Stimulated activated effector memory CD8-positive, alpha-beta T cell treated with anti-CD3 and anti-CD28 coated beads, Interleukin-12 subunit alpha, Interleukin-12 subunit beta, amount 100 ng/mL, for 72 hours (primary cell): ENCODE data around the gene C6orf52.
"Not testable (repeated sequence)": the region's sequence is repeated elsewhere in the genome, so short reads cannot be mapped to it uniquely, and the experiment has no call there.

ENCODE experiments used
- ATAC-seq: fragments of 150-1000 bp; cut with Tn5 transposase; 2 replicates; pipeline ENCODE4 v1.10.0; 2021
- DNase-seq, 2 donors: peaks; one replicate each; pipeline ENCODE4 v3.0.0; 2021 to 2022; ENCODE audit warnings: low spot score in 2 of 2
- H3K27ac Mint-ChIP-seq: one replicate; pipeline ENCODE4 v1.8.0; 2022; ENCODE audit warnings: mild to moderate bottlenecking, mixed read lengths
- H3K36me3 Mint-ChIP-seq: one replicate; pipeline ENCODE4 v1.8.0; 2022; ENCODE audit warnings: mild to moderate bottlenecking, mixed read lengths
- H3K4me1 Mint-ChIP-seq: one replicate; pipeline ENCODE4 v1.8.0; 2022; ENCODE audit warnings: mixed read lengths
- H3K4me3 Mint-ChIP-seq: one replicate; pipeline ENCODE4 v1.8.0; 2022; ENCODE audit warnings: mild to moderate bottlenecking, mixed read lengths
- H3K9me3 Mint-ChIP-seq: one replicate; pipeline ENCODE4 v1.8.0; 2022; ENCODE audit warnings: mixed read lengths

Gene C6orf52

DNA sequence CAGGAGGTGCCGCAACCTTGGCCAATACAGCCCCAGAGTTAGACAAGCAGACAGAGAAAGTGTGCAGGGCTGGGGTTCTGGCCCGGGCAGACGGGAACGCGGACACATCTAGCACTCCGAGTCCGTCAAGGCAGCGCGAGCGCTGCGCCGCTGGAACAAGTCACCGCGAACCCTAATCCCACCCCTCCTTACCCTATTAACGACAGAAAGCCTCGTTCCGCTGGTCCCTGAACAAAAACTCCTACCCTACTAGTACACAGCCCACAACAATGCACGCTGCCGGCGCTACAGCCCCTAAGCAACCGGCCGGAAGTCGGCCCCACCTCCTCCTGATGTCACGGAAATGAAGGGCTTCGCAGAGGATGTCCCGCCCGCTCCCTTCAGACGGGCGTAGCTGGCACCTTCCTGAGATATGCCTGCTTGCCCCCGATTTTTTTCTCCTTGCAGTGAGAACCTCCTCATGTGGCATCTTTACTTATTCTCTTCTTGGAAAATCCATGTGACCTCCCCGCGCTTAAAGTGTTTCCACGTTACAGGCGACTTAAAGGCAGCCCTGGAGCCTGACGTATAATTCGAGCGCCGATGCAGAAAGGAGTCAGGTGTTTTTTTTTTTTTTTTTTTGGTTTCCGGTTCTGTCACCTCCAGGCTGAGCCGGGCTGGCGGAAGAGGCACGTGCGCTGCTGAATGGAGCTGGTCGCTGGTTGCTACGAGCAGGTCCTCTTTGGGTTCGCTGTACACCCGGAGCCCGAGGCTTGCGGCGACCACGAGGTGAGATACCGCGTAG is at the start of gene C6orf52, which contains the start of gene PAK1IP1:
Gene C6orf52, minus strand, starts transcription at position 315 of the 784 bp plus-strand sequence. CDS start 7,066 bp downstream, outside the sequence.
Gene PAK1IP1, plus strand, starts transcription at position 671 of the 784 bp plus-strand sequence. Its CDS starts 14 bp downstream, at position 685.
- Mint-ChIP-seq H3K4me1 (peaks cover 44% of the 10 kb centered on the region), H3K36me3 (peaks cover 48% of the 10 kb centered on the region), H3K9me3 (no peaks in the 10 kb centered on the region), H3K4me3 (peak within 1 kb of the TSS; percentile 96), H3K27ac (peak within 1 kb of the TSS; percentile 100)
- DNase-seq (peak; percentile 83 to 96), ATAC-seq (peak; percentile 98)

DNA sequence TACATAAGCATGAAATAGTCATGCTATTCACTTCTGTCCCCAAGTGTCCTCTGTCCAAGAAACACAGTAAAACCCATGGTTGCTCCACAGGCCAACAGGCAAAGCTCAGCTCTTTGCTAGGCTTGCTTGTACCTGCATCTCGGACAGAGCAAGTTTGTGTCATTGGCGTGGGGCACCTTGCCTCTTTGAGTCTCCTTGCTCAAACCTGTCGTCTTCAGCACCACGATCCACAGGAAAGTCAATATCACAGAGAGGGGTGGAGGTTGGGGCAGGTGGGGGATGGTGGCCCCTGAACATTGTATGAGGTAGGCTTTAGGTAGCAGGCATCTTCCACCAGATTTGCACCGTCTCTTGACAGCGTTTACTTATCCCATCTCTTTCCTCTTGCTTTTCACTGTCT is 49.1 kb upstream of the C6orf52 start:
- H3K27ac Mint-ChIP-seq, result no peak overlapping the region

DNA sequence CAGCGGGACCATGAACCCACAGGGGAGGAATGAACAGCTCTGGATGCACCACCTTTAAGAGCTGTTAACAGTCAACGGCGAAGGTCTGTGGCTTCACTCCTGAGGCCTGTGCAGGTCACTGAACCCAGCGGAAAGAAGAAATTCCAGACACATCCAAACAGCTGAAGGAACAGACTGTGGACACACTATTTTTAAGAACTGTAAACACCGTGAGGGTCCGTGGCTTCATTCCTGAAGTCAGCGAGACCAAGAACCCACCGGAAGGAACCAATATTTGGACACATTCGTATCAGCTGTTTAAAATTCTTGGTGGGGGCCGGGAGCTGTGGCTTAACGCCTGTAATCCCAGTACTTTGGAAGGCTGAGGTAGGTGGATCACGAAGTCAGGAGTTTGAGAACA is 47.8 kb upstream of the C6orf52 start:
- Mint-ChIP-seq H3K27ac (no peak overlapping the region), H3K4me1 (peaks cover 6% of the 10 kb centered on the region), H3K9me3 (no peaks in the 10 kb centered on the region), H3K36me3 (no peaks in the 10 kb centered on the region), H3K4me3 (no peak overlapping the region)
- ATAC-seq (no peak), DNase-seq (no peak)

More for the DNA sequence above, 49.1 kb upstream of the C6orf52 start:
- ATAC-seq, result no peak
- H3K4me3 Mint-ChIP-seq, result no peak overlapping the region
- DNase-seq, result no peak
- peaks cover 7% of the 10 kb centered on the region for H3K36me3 Mint-ChIP-seq
- H3K9me3 Mint-ChIP-seq, result no peaks in the 10 kb centered on the region
- peaks cover 6% of the 10 kb centered on the region for H3K4me1 Mint-ChIP-seq

DNA sequence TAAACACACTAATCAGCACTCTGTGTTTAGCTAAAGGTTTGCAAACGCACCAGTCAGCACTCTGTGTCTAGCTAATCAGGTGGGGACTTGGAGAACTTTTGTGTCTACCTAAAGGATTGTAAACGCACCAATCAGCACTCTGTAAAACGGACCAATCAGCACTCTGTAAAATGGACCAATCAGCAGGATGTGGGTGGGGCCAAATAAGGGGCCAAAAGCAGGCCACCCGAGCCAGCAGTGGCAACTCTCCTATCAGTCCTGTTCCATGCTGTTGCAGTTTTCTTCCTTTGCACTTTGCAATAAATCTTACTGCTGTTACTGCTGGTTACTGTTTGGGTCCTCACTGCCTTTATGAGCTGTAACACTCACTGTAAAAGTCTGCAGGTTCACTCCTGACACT is 47.2 kb upstream of the C6orf52 start:
- ATAC-seq, DNase-seq, H3K4me1 Mint-ChIP-seq, H3K36me3 Mint-ChIP-seq, H3K27ac Mint-ChIP-seq, H3K4me3 Mint-ChIP-seq, H3K9me3 Mint-ChIP-seq: not testable (repeated sequence)

DNA sequence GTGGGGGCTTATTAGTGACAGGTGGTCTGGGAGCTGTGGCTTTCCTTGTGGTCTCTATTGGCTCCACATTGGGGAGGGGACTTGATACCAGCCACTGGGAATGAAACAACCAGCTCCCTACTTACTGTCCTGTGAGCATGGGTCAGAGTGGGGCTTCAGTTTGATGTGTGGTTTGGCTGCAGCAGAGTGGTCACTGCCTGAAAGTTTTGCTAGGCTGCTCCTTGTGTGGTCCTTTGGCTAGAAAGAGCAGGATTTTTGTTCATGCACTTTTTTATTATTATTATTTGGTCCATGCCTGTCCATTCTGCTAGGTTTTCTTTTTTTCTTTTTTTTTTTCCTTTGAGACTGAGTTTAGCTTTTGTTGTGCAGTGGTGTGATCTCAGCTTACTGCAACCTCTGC is 45.6 kb upstream of the C6orf52 start:
- H3K4me1 Mint-ChIP-seq, result no peaks in the 10 kb centered on the region
- no peak overlapping the region for H3K4me3 Mint-ChIP-seq
- H3K27ac Mint-ChIP-seq, result no peak overlapping the region
- DNase-seq, result no peak
- no peaks in the 10 kb centered on the region for H3K9me3 Mint-ChIP-seq
- no peaks in the 10 kb centered on the region for H3K36me3 Mint-ChIP-seq
- no peak for ATAC-seq

DNA sequence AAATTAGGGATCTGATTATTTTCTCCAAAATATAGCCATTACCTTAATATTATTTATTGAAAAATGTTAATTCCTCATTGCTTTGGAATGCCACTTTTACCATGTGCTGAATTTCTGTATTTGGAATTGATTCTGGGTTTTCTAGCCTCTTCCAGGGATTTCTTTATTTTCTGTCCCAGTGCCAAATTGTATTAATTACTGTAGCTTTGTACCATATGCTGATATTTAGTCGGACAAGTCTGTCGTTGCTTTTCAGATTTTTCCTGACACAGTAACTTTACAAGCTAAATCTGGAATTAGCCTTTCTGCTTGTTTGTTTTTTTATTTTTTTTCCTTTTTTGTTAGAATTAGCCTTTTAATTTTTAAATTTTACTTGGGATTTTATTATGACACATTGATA is 42.3 kb upstream of the C6orf52 start:
- Mint-ChIP-seq H3K9me3 (no peaks in the 10 kb centered on the region), H3K27ac (no peak overlapping the region), H3K4me1 (peaks cover 9% of the 10 kb centered on the region), H3K4me3 (no peak overlapping the region), H3K36me3 (peaks cover 8% of the 10 kb centered on the region)
- ATAC-seq (no peak), DNase-seq (no peak)

DNA sequence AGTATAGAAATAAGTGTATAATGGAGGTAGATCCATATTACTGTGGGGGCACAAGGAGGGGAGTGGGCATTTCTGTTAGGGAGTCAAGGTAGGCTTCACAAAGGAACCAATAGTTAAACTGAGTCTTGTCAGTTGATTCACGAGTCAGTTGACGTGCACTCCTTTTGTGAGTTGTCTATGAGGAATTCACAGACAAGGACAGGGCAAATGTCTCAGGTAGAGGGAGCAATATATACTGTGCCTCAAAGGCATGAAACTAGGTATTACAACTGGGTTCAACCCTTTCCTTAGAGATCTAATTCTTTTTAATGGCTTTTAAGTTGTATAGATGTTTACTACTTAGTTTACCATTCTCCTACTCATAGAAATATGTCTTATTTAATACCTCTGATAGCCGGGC is 39.4 kb upstream of the C6orf52 start:
- ATAC-seq (no peak), DNase-seq (no peak)
- Mint-ChIP-seq H3K36me3 (peaks cover 26% of the 10 kb centered on the region), H3K27ac (peak overlapping the region; percentile 50), H3K4me1 (peaks cover 9% of the 10 kb centered on the region), H3K4me3 (peak overlapping the region; percentile 35), H3K9me3 (no peaks in the 10 kb centered on the region)

DNA sequence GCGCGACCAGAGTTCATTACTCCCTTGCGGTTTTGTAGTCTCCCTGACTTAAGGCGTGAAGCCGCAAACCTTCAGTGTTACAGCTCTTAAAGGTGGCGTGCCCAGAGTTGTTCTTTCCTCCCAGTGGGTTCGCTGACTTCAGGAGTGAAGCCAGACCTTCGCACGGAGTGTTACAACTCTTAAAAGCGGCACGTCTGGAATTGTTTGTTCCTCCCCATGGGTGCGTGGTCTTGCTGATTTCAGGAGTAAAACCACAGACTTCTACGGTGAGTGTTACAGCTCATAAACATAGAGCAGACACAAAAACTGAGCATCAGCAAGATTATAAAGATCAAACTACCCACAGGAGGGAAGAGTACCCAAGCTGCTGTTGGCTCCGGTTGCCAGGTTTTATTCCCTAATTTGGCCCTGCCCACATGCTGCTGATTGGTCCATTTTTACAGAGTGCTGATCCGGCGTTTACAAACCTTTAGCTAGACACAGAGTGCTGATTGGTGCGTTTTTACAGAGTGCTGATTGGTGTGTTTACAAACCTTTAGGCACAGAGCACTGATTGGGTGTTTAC is 38.8 kb upstream of the C6orf52 start:
- H3K4me3 Mint-ChIP-seq, result peak overlapping the region; percentile 35
- H3K36me3 Mint-ChIP-seq, result peaks cover 29% of the 10 kb centered on the region

DNA sequence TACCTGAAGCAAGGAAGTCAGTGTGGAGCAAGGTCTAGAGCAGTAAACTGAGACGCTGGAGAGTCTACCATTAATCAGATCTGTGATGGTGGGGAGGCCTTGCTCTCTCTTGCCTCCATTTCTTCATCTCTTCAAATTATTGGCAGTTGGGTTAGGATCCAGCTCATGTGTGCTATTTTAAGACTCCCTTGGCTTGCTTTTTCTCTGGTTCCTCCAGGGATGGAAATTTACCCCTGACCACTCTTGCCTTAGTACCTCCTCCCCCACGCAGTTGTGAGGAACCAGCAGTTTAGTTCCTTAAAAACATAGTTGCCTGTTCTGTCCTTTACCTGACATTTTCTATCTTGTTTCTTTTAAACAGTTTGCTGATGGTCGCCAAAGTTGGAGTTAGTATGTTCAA is 35.8 kb upstream of the C6orf52 start:
- ATAC-seq, result no peak
- peaks cover 25% of the 10 kb centered on the region for H3K4me1 Mint-ChIP-seq
- no peak overlapping the region for H3K4me3 Mint-ChIP-seq
- H3K36me3 Mint-ChIP-seq, result peaks cover 37% of the 10 kb centered on the region
- no peaks in the 10 kb centered on the region for H3K9me3 Mint-ChIP-seq
- no peak overlapping the region for H3K27ac Mint-ChIP-seq
- no peak for DNase-seq

More for the DNA sequence above, 38.8 kb upstream of the C6orf52 start:
- ATAC-seq (peak; percentile 80), DNase-seq (peak in 1 of 2 donors; percentile 73)
- Mint-ChIP-seq H3K27ac (peak overlapping the region; percentile 50), H3K4me1 (peaks cover 9% of the 10 kb centered on the region), H3K9me3 (no peaks in the 10 kb centered on the region)

DNA sequence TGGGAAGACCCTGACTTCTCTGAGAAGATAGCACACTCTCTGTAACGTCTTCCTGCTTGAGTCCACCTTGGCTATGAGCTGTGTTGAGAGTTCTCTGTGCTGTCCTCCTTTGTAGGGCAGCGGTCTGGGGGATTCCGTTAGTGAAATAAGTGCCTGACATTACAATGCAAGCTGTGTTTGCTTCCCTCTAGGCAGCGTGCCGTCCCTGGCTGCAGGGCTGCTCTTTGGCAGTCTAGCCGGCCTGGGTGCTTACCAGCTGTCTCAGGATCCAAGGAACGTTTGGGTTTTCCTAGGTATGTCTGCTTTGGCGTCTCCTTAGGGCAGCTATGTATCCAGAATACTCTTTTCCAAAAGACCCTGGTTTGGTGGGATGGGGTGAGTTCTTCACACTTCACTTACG is 31.3 kb upstream of the C6orf52 start:
- Mint-ChIP-seq H3K27ac (peak overlapping the region; percentile 24), H3K4me1 (peaks cover 33% of the 10 kb centered on the region), H3K4me3 (no peak overlapping the region), H3K9me3 (no peaks in the 10 kb centered on the region), H3K36me3 (peaks cover 35% of the 10 kb centered on the region)
- no peak for ATAC-seq
- DNase-seq, result no peak

DNA sequence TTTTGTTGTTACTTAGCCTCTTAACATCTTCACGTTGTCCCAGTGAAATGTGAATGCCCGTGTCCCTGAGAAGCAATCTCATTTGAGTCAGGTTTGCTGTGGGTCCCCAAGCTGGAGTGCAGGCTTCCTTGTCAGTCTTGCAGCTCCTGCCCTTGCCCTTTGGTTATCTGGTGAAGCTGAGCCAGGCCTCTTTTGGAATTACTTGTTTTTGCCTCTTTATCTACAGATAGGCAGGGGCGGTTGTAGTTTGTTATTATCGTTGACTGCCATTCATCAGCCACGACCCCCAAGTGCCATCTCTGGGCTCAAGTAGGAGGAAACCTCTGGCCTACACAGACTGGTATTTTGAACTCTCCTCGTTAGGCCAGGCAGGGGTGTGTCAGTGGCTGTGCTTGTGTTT is 30.6 kb upstream of the C6orf52 start:
- no peak for ATAC-seq
- H3K27ac Mint-ChIP-seq, result peak overlapping the region; percentile 24
- DNase-seq, result no peak
- H3K4me3 Mint-ChIP-seq, result no peak overlapping the region
- H3K4me1 Mint-ChIP-seq, result peaks cover 33% of the 10 kb centered on the region
- peaks cover 28% of the 10 kb centered on the region for H3K36me3 Mint-ChIP-seq
- H3K9me3 Mint-ChIP-seq, result no peaks in the 10 kb centered on the region

DNA sequence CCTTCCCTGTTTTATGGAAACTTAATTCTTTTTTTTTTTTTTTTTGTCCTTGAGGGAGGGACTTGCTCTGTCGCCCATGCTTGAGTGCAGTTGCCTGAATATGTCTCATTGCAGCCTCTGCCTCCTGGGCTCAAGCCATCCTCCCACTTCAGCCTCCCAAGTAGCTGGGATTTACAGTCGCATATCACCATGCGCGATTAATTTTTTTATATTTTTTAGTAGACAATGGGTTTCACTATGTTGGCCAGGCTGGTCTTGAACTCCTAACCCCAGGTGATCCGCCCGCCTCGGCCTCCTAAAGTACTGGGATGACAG is 29.1 kb upstream of the C6orf52 start:
- peaks cover 39% of the 10 kb centered on the region for H3K4me1 Mint-ChIP-seq
- H3K36me3 Mint-ChIP-seq, result peaks cover 15% of the 10 kb centered on the region
- peak overlapping the region; percentile 94 for H3K4me3 Mint-ChIP-seq
- no peak for ATAC-seq
- peak overlapping the region; percentile 93 for H3K27ac Mint-ChIP-seq
- no peaks in the 10 kb centered on the region for H3K9me3 Mint-ChIP-seq
- DNase-seq, result no peak

DNA sequence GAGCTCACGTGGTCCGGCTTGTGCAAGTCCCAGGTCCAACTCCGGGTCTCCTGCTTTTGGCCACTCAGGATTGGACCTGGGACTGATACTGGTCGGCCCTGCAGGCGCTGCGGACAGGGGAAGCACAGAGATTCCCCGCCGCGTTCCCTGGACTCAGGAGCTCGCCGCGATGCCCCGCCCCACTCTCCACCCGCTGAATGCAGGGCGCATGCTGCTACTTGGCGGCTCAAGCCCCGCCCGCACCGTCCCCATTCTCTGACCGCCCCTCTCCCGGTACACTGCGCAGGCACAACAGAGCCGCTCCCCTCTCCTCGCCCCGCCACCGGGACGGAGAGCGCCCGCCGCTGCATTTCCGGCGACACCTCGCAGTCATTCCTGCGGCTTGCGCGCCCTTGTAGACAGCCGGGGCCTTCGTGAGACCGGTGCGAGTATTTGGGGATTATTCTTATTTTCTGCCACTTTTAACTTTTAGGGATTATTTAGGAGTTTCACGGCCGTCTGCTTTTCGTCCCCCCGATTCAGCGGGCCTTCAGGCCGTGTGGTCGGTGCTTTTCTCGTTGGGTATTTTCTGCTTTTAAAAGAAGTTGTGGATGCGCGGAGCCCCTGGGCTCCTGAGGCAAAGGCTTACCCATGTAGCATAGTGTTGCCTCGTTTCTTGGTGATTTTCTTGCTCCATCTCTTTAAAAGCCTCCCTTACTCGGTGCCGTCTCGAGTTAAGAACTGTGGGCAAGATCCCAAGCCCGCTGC is 28.6 kb upstream of the C6orf52 start, which contains the start of gene TMEM14C:
Gene TMEM14C, plus strand, starts transcription at position 251 of the 747 bp plus-strand sequence. CDS start 1,544 bp downstream, outside the sequence.
- Mint-ChIP-seq H3K4me3 (peak within 1 kb of the TSS; percentile 94), H3K36me3 (peaks cover 15% of the 10 kb centered on the region), H3K27ac (peak within 1 kb of the TSS; percentile 93), H3K4me1 (peaks cover 39% of the 10 kb centered on the region), H3K9me3 (no peaks in the 10 kb centered on the region)
- ATAC-seq (peak; percentile 95), DNase-seq (peak; percentile 72 to 93)

DNA sequence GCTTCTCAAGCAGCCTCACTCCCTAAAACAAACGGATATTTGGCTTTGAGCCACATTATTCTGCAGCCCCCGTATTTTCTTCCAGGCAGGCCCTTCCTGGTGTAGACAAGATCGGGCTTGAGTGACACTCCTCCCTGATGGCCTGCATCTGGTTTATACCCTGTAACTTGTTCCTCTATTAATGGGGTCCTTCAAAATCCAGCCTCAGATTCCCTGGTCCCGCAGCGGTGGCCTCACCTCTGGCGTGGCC is 28.1 kb upstream of the C6orf52 start:
- Mint-ChIP-seq H3K36me3 (peaks cover 15% of the 10 kb centered on the region), H3K4me3 (peak overlapping the region; percentile 94), H3K27ac (peak overlapping the region; percentile 93), H3K4me1 (peaks cover 39% of the 10 kb centered on the region), H3K9me3 (no peaks in the 10 kb centered on the region)
- DNase-seq (no peak), ATAC-seq (no peak)

DNA sequence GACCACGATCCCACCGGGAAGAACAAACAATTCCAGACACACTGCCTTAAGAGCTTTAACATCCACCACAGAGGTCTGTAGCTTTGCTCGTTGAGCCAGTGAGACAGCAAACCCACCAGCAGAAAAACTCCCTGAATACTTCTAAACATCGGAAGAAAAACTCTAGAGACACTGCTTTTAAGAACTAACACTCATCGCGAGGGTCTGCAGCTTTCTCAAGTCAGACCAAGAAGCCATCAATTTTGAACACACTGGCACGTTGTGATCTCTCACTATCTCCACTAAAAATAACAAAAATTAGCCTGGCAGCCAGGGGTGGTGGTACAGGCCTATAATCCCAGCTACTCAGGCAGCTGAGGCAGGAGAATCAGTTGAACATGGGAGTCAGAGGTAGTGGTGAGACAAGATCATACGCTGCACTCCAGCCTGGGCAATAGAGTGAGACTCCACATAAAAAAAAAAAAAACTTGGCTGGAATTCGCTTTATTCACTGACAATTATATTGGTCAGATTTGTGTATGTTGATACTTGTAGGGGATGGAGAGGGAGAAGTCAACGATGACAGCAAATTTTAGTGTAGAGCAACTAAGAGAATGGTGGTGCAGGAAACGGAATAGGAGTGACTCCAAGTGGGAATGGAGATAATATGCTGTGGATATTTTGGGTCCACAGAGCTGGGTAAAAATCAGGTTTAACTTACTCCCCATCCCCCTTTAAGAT is 27.6 kb upstream of the C6orf52 start:
- Mint-ChIP-seq H3K9me3 (no peaks in the 10 kb centered on the region), H3K4me3 (peak overlapping the region; percentile 94), H3K27ac (peak overlapping the region; percentile 93), H3K36me3 (peaks cover 15% of the 10 kb centered on the region), H3K4me1 (peaks cover 35% of the 10 kb centered on the region)
- no peak for ATAC-seq
- DNase-seq, result no peak
